ENCODE results near the gene VAV2.

The VAV2 gene

DNA sequence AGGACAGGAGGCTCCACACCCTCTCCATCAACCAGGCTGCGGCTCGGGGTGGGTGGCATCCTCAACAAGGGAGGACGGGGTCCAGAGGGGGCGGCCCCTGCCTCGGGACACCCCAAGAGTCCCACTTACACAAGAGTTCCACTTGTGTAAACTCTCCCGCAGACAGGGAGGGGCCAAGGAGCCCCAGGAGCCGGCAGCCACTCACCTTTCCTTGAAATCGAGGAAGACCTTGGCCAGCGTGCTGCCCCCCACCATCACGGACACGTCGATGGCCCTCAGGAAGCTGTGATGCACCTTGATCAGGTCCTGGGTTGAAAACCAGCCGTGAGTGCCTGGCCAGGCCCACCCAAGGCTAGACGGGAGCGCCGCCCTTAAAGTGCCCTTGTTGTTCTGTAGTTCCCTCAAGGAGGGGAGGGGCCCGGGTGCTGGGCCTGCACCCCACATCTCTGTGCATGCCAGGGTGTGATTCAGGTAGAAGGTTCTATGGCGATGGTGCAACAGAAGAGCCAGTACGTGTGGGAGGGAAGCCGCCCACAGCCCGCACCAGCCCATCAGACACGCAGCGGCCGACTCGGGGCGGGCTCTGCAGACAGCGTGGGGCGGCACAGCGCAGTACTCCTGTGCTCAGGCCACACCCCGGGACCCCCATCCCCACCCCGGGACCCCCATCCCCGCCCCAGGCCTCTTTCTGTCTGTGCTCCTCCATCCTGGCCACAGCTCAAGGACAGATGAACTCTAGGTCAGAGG, 186.1 kb downstream of the VAV2 start:
- FAIRE-seq (no peak), DNase-seq (ENCODE audit: low spot score) (no peak)

DNA sequence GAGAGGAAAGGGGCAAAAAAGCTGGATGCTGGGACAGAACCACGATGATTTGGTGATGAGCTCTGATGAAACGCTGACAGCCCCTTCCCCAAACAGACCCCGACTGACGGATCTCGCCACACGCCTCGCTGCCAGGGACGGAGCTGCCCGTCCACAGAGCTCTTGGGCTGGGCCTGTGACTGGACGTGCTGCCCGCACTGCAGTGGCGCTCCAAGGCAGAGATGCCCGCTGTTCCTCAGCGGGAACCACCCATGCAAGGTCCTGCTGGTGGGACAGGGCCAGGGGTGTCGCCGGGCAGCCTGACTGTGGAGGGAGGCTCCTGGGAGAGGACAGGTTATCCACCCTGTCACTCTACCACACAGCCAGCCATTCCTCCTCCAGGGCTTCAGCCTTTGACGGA, 187.9 kb downstream of the VAV2 start:
- no peak for FAIRE-seq

GRCh38 chr9:133803745-133804144, 188.4 kb downstream of the VAV2 start:
- DNase-seq (ENCODE audit: low spot score) (no peak), FAIRE-seq (no peak)

More for the DNA sequence above, 187.9 kb downstream of the VAV2 start:
- no peak for DNase-seq (ENCODE audit: low spot score)

DNA sequence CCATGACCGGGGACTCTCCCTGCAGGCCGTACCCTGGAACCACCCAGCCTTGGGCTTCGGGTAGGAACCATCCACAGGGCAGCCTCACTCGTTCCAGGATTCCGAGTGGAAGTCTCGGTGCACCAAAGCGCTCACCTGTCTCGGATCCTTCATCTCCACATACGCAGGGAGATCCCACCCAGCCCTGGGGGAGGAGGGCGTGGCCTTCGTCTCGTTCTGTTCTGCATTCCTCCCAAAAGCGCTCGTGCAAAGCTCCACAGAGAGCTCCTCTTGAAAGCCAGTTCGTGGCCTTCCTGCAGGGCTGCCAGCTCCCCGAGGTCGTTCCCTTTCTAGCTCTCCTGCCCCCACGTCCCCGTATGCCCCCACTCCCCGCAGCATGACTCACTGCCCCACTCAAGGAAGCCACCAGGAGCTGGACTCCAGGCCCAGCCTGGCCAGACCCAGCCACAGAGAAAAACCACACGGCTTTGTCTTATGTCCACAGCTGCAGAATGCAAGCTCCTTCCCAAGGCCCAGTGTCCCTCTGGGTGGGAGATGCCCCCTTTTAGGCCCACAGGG, 189.0 kb downstream of the VAV2 start:
- FAIRE-seq (no peak), DNase-seq (ENCODE audit: low spot score) (peak; percentile 16)

DNA sequence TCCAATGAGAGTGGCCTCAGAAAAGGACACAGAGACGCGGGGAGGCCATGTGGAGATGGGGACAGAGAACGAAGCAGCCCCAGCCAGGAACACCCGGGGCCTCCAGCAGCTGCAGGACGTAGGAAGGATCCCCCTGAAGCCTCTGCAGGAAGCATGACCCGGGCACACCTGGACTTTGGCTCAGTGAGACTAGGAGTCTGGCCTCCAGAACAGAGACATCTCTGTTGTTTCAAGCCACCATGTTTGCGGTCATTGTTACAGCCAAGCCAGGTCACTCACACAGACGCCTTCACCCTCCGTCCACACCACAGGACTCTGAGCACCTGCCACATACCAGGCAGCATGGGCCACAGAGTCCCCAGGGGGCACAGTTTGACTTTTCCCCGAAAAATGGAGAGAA, 190.4 kb downstream of the VAV2 start:
- no peak for DNase-seq (ENCODE audit: low spot score)
- no peak for FAIRE-seq

- no peak for FAIRE-seq
- DNase-seq (ENCODE audit: low spot score), result no peak
These were observed 191.9 kb downstream of the VAV2 start for GRCh38 chr9:133800266-133800665.

- FAIRE-seq (no peak), DNase-seq (ENCODE audit: low spot score) (no peak)
These were observed 192.4 kb downstream of the VAV2 start for GRCh38 chr9:133799716-133800115.

- DNase-seq (ENCODE audit: low spot score), result no peak
- no peak for FAIRE-seq
These were observed 193.0 kb downstream of the VAV2 start for GRCh38 chr9:133799106-133799505.

DNA sequence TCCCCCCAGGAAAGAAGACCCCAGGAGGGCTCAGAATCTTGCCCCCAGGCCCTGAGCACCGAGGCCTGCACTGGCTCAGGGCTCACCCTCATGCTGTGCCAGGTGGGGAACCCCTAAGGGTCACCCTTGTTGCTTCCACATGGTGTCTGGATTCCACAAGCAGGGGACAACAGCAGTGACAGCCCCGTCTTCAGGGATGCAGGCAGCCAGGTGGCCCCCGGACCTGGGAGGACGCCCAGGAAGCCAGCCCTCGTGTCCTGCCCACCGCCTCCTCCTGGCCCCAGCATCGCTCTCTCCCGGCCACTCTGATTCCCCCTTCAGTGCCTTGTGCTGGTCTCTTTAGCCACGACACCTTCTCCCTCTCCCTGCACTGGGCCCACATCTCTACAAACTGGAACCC, 194.0 kb downstream of the VAV2 start:
- FAIRE-seq (no peak), DNase-seq (ENCODE audit: low spot score) (no peak)

DNA sequence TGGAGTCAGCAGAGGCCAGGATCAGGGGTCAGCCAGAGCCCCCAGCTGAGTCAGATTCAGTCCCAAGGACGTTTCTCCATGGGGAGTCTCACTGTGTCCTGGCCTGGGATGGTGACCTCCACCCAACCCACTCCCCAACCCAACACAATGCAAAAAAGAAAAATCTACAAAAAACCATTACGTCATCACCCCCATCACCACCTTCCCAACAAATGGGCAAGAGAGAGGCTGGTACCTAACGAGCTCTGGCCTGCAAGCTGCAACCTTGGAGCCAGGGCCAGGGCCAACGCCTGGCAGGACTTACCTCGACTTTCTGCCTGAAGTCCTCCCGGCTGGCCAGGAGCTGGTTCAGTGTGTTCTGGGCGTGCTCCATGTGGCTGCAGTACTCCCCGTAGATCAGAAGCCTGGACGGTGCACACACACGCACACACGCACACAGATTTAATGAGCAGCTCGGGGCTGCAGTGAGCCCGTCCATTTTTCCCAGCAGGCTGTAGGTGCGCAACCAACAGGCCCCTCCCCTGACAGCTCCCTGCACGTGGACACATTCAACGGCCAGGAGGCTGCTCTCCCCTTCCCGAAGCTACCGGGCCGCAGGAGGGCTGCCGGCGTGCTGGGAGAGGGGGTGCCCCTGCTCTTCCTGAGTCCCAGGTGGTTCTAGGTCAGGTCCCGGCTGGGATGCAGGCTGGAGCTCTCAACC, 194.6 kb downstream of the VAV2 start:
- no peak for FAIRE-seq

DNA sequence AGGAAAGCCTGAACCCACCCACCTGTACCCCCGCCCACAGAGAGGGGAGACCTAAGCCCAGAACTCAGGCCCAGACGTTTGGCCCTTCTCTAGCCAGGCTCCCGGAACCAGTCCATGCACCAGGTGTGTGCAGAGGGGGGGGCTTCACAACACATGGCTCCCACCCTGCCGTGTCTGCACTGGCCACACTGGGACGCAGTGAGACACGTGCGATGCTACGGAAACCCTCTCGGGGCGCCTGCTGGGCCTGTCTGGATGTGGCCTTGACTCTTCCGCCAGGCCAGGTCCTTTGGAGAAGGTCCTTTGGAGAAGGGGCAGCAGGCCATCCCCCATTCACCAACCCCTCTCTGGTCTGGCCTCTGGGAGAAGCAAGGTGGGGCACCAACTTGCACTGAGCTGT, 195.6 kb downstream of the VAV2 start:
- DNase-seq (ENCODE audit: low spot score) (no peak), FAIRE-seq (no peak)

More for the DNA sequence above, 194.6 kb downstream of the VAV2 start:
- DNase-seq (ENCODE audit: low spot score), result no peak

- no peak for FAIRE-seq
- no peak for DNase-seq (ENCODE audit: low spot score)
These were observed 197.1 kb downstream of the VAV2 start for GRCh38 chr9:133795049-133795448.

- FAIRE-seq (no peak), DNase-seq (ENCODE audit: low spot score) (no peak)
These were observed 197.9 kb downstream of the VAV2 start for GRCh38 chr9:133794016-133794760.

DNA sequence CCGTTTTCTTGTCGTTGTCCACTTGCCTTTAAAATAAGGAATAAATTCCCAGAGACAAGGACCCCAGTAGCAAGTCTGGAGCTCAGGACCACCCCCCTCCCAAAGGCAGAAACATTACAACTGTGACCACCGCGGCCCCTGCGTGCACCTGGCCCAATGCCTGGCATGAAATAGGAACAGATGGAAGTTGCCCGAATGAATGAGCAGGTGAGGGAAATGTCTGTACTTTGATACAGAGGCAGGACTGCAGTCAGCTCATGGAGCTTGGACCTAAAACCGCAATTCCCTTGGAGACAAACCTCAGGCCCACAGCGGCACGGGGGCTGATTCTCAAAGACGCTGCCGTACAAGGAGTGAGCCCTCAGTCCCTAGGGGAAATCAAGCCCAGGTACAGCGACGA, 198.7 kb downstream of the VAV2 start:
- no peak for DNase-seq (ENCODE audit: low spot score)

DNA sequence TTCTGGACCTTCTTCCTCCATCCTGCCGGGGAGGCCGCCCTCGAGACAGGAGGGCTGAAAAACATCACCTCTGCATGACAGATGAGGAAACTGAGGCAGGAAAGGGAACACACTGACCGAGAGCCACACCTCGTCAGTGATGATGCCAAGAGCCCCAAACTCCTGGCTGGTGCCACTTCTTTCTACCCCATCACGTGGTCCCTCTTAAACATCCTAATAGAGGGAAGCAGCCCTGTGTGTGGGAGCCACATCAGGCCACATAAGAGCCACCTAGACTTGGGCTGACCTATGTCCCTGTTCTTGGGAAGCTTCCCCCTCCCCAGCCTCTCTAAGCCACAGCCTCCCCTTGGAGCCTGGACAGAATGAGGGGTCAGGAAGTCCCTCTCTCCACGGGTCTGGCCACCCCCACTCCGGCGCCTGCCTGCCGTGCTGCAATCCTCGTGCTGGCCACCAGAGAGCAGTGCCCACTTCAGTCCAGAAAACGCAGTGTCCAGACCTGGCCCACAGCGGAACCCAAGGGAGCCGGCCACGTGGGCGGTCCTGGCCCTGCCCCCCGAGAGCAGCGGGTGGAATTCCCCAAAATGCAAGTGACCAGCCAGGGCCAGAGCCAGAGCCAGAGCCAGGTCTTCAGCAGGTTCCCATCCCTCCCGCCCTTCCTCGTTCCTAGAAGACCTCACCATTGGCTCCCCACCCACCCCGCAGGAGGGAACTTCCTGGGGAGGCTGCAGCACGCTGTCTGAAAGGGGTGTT, 199.2 kb downstream of the VAV2 start:
- FAIRE-seq, result no peak
- DNase-seq (ENCODE audit: low spot score), result peak; percentile 50

More for the DNA sequence above, 198.7 kb downstream of the VAV2 start:
- no peak for FAIRE-seq

- FAIRE-seq (no peak), DNase-seq (ENCODE audit: low spot score) (no peak)
These were observed 200.1 kb downstream of the VAV2 start for GRCh38 chr9:133791735-133792649.

DNA sequence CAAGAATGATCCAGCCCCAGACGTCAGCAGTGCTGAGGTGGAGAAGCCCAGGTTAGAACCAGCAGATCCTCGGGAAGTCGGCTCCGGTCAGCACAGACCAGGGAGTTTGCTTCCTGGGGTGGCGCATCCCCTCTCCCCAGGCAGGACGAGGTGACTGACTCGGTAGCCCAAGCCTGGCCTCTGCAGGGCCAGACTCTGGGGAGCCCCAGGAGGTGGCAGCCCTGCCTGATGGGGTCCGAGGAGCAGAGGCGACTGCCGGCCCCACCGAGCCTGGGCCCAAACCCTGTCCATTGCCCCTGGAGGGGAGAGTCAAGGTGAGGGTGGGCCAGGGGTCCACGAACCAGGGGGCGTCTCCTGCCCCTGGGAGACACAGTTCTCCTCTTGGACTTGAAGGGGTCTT, 201.1 kb downstream of the VAV2 start:
- FAIRE-seq (no peak), DNase-seq (ENCODE audit: low spot score) (no peak)

GRCh38 chr9:133789778-133790177, 202.3 kb downstream of the VAV2 start:
- no peak for DNase-seq (ENCODE audit: low spot score)
- no peak for FAIRE-seq

DNA sequence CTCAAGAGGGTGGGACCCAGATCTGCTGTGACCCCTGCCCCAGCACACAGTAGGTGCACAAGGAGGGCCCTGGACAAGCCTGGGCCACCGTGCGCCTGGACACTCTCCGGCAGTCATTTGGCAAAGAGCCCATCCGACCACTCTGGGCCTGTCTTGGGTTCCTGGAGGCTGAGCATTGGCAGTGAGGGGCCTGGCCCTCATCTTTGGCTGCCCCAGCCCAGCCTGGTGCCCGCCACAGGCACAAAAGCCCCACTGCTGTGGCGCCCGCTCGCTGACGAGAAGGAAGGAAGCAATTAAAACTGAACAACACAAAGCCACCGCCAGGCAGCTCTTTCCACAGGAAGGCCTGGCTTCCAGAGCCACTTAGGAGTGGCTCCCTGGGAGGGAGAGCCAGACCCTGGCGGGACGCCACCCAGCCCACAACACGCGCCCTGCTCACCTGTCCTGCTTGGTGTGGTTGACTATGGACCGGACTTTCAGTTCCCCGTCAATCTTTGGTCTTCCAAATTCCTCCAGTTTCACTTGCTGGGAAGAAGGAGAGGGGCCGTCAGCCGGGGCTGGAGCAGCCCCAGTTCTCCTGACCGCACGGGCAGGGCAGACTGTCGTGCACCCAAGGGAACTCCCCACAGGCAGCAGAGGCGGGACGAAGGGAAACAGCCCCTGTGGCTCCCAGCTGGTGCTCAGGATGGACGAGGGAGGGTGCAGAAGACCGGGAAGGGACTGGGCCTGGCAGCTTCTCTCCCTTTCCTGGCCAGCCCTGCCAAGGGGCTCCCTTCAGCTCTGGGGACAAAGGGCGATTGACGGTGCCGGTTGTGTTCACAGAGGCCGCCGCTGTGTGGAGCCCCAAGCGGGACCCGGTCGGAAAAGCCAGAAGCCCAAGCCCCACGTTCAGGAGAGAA, 203.1 kb downstream of the VAV2 start:
- DNase-seq (ENCODE audit: low spot score) (no peak), FAIRE-seq (no peak)
